HepG2 (cell line): ENCODE results near the gene RAC2. TPM values are rescaled to one million over a fixed set of nuclear protein-coding genes. Genes with fewer than 3 reads are reported as not detected.
A peak's percentile ranks its signal among the peaks of the same experiment; 100 is the strongest.

Source experiments
- ARNTL ChIP-seq: sonication (generic); formaldehyde crosslinking; IDR thresholded peaks from 2 replicates; pipeline ENCODE4 v1.4.0; 2020; ENCODE audit warnings: mild to moderate bottlenecking, missing genetic modification reagents
- BHLHE40 ChIP-seq: IDR thresholded peaks from 2 replicates; pipeline ENCODE4 v1.6.1; 2011; ENCODE audit warnings: low read length, improper control_type of control experiment
- LCORL ChIP-seq, 2 experiments: fragments of 450-650 bp in 1 of 2; sonication (generic) in 1 of 2; formaldehyde crosslinking in 1 of 2; IDR thresholded peaks; 2 replicates each; pipeline versions ENCODE4 v1.5.0 to v1.6.1; 2017 to 2020; ENCODE audit warnings: antibody characterized with exemption in 1 of 2, missing genetic modification reagents in 1 of 2
- PPARG ChIP-seq: conservative IDR thresholded peaks from 2 replicates; pipeline ENCODE4 v1.6.1; 2016; ENCODE audit warnings: missing biosample characterization, missing genetic modification reagents
- RFX1 ChIP-seq: fragments of 450-650 bp; IDR thresholded peaks from 2 replicates; pipeline ENCODE4 v1.6.1; 2017
- RFXANK ChIP-seq: IDR thresholded peaks from 2 replicates; pipeline ENCODE4 v1.6.1; 2016
- RXRB ChIP-seq: IDR thresholded peaks from 2 replicates; pipeline ENCODE4 v1.6.1; 2016; ENCODE audit warnings: borderline replicate concordance, missing genetic modification reagents, missing compliant biosample characterization
- TMF1 ChIP-seq: sonication (generic); formaldehyde crosslinking; IDR thresholded peaks from 2 replicates; pipeline ENCODE4 v1.8.1; 2022; ENCODE audit warnings: low read depth, missing genetic modification reagents
- XBP1 ChIP-seq: sonication (generic); formaldehyde crosslinking; IDR thresholded peaks from 2 replicates; pipeline ENCODE4 v1.5.0; 2020; ENCODE audit warnings: missing genetic modification reagents
- ZNF234 ChIP-seq: sonication (generic); formaldehyde crosslinking; conservative IDR thresholded peaks from 2 replicates; pipeline ENCODE4 v1.5.1; 2020; ENCODE audit warnings: mild to moderate bottlenecking, missing genetic modification reagents
- ZNF724P ChIP-seq: sonication (generic); formaldehyde crosslinking; IDR thresholded peaks from 2 replicates; pipeline ENCODE4 v1.8.0; 2022; ENCODE audit warnings: missing genetic modification reagents, borderline replicate concordance
- ZNF75D ChIP-seq: sonication (generic); formaldehyde crosslinking; IDR thresholded peaks from 2 replicates; pipeline ENCODE4 v1.8.1; 2023; ENCODE audit warnings: missing genetic modification reagents, mild to moderate bottlenecking, borderline replicate concordance
- polyA plus RNA-seq, 8 experiments: library from polyadenylated mRNA; depleted of rRNA in 3 of 8; stranded (reverse) in 7 of 8; unstranded in 1 of 8; fragments of >200 nt; fragmentation: Illumina TruSeq in 4 of 8; extraction: Trizol in 4 of 8; gene quantifications; 2 replicates each; pipeline versions ENCODE4 v1.2.1 to v1.2.3, GENCODE V29; 2011 to 2016; ENCODE audit warnings: low read depth in 4 of 8, missing spikeins in 1 of 8, mixed read lengths in 1 of 8; ENCODE audit not compliant: insufficient read depth in 1 of 8
- total RNA-seq, 5 experiments: library from RNA; depleted of rRNA; stranded (reverse); fragments of >200 nt; fragmentation: Illumina TruSeq; extraction: Trizol; gene quantifications; 2 replicates each; pipeline ENCODE4 v1.2.3, GENCODE V29; 2016; ENCODE audit warnings: low read depth in 1 of 5
- TF ChIP-seq, protein P1 (sequence below): sonication (generic); formaldehyde crosslinking; IDR thresholded peaks from 2 replicates; pipeline ENCODE4 v1.5.1; 2020; ENCODE audit warnings: missing genetic modification reagents, mild to moderate bottlenecking, borderline replicate concordance
- TF ChIP-seq, protein P2 (sequence below): IDR thresholded peaks from 2 replicates; pipeline ENCODE4 v1.6.1; 2012; ENCODE audit warnings: inconsistent platforms
- TF ChIP-seq, protein P3 (sequence below): sonication (generic); formaldehyde crosslinking; conservative IDR thresholded peaks from 2 replicates; pipeline ENCODE4 v1.8.1; 2023; ENCODE audit warnings: missing genetic modification reagents
- TF ChIP-seq, protein P4 (sequence below): sonication (generic); formaldehyde crosslinking; IDR thresholded peaks from 2 replicates; pipeline ENCODE4 v1.4.0; 2020; ENCODE audit warnings: mild to moderate bottlenecking, missing genetic modification reagents
- TF ChIP-seq, protein P5 (sequence below): fragments of 450-650 bp; IDR thresholded peaks from 2 replicates; pipeline ENCODE4 v1.6.1; 2017; ENCODE audit warnings: mild to moderate bottlenecking
- TF ChIP-seq, protein P6 (sequence below), 2 experiments: sonication (generic) in 1 of 2; formaldehyde crosslinking in 1 of 2; IDR thresholded peaks; 2 replicates each; pipeline versions ENCODE4 v1.4.0 to v1.6.1; 2018 to 2020; ENCODE audit warnings: missing genetic modification reagents in 2 of 2, borderline replicate concordance in 1 of 2, low read depth in 1 of 2, mild to moderate bottlenecking in 1 of 2, missing biosample characterization in 1 of 2

RAC2 gene
- total and polyA plus RNA-seq, 2 of the 13 experiments (the other 11 are each of a cell fraction or from before 2014, with no cell fraction given): 0.73 TPM; not detected in 1

DNA sequence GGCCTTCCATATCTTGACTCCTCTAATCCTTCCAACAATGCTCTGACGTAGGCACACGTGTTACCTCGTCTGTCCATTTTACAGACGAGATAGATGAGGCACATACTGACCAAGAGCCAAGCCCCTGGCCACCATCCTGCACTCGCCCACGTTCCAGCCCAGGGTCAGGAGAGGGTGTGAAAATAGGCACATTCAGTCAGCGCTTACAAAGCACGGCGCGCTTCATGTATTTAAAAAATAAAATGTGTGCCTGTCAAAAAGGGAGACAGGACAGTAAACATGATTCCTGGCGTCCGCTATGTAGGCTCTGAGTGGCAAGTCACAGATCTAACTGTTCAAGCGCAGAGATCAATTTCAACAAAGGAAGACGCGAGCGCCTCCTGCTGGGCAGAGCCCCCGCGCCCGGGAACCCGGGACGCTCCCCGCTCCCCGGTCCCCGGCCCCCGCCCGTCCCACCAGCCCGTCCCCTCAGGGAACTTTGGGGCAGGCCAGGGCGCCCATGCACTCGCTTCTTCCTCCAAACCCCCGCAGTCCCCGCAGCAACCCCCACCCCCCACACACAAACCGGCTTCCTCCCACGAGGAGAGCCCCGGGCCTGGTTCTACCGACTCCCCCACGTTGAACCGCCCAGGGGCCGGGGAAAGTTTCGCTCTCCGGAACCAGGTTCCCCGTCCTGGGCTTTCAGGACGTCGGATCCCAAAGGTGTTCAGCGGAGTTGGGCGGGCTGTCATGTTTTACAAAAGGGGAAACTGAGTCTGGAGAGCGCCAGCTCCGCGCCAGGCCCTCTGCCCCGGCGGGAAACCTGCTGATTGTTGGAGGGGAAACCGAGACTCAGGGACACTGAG is 45.6 kb downstream of the RAC2 start (continued):
- TF ChIP-seq, protein P1, sequence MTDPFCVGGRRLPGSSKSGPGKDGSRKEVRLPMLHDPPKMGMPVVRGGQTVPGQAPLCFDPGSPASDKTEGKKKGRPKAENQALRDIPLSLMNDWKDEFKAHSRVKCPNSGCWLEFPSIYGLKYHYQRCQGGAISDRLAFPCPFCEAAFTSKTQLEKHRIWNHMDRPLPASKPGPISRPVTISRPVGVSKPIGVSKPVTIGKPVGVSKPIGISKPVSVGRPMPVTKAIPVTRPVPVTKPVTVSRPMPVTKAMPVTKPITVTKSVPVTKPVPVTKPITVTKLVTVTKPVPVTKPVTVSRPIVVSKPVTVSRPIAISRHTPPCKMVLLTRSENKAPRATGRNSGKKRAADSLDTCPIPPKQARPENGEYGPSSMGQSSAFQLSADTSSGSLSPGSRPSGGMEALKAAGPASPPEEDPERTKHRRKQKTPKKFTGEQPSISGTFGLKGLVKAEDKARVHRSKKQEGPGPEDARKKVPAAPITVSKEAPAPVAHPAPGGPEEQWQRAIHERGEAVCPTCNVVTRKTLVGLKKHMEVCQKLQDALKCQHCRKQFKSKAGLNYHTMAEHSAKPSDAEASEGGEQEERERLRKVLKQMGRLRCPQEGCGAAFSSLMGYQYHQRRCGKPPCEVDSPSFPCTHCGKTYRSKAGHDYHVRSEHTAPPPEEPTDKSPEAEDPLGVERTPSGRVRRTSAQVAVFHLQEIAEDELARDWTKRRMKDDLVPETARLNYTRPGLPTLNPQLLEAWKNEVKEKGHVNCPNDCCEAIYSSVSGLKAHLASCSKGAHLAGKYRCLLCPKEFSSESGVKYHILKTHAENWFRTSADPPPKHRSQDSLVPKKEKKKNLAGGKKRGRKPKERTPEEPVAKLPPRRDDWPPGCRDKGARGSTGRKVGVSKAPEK (CRISPR knock-in tag): no peak
- TF ChIP-seq, protein P2, sequence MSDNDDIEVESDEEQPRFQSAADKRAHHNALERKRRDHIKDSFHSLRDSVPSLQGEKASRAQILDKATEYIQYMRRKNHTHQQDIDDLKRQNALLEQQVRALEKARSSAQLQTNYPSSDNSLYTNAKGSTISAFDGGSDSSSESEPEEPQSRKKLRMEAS: peak; percentile 47; the same call in 1 of the 2 replicates
- TF ChIP-seq RXRB (CRISPR knock-in tag) (0 out of 2 replicates have a peak, but pooled peaks have one; percentile 16), PPARG (no peak), RFXANK (CRISPR knock-in tag) (no peak), XBP1 (CRISPR knock-in tag) (0 out of 2 replicates have a peak, but pooled peaks have one; percentile 14), LCORL (IDR thresholded peaks at IDR 0.05) (no peak), LCORL (CRISPR knock-in tag; IDR thresholded peaks at IDR 0.05) (peak; percentile 28; the same call in 1 of the 2 replicates), ZNF234 (CRISPR knock-in tag) (0 out of 2 replicates have a peak, but pooled peaks have one; percentile 12), TMF1 (CRISPR knock-in tag) (peak; percentile 39; the same call in 1 of the 2 replicates), ZNF724P (0 out of 2 replicates have a peak, but pooled peaks have one; percentile 44), ARNTL (CRISPR knock-in tag) (peak; percentile 37; the same call in 1 of the 2 replicates), ZNF75D (CRISPR knock-in tag) (no peak), RFX1 (no peak), BHLHE40 (no peak; the same call in 1 of the 2 replicates)
- TF ChIP-seq, protein P3, sequence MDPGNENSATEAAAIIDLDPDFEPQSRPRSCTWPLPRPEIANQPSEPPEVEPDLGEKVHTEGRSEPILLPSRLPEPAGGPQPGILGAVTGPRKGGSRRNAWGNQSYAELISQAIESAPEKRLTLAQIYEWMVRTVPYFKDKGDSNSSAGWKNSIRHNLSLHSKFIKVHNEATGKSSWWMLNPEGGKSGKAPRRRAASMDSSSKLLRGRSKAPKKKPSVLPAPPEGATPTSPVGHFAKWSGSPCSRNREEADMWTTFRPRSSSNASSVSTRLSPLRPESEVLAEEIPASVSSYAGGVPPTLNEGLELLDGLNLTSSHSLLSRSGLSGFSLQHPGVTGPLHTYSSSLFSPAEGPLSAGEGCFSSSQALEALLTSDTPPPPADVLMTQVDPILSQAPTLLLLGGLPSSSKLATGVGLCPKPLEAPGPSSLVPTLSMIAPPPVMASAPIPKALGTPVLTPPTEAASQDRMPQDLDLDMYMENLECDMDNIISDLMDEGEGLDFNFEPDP: no peak
- TF ChIP-seq, protein P4, sequence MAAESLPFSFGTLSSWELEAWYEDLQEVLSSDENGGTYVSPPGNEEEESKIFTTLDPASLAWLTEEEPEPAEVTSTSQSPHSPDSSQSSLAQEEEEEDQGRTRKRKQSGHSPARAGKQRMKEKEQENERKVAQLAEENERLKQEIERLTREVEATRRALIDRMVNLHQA (CRISPR knock-in tag): no peak
- TF ChIP-seq, protein P5, sequence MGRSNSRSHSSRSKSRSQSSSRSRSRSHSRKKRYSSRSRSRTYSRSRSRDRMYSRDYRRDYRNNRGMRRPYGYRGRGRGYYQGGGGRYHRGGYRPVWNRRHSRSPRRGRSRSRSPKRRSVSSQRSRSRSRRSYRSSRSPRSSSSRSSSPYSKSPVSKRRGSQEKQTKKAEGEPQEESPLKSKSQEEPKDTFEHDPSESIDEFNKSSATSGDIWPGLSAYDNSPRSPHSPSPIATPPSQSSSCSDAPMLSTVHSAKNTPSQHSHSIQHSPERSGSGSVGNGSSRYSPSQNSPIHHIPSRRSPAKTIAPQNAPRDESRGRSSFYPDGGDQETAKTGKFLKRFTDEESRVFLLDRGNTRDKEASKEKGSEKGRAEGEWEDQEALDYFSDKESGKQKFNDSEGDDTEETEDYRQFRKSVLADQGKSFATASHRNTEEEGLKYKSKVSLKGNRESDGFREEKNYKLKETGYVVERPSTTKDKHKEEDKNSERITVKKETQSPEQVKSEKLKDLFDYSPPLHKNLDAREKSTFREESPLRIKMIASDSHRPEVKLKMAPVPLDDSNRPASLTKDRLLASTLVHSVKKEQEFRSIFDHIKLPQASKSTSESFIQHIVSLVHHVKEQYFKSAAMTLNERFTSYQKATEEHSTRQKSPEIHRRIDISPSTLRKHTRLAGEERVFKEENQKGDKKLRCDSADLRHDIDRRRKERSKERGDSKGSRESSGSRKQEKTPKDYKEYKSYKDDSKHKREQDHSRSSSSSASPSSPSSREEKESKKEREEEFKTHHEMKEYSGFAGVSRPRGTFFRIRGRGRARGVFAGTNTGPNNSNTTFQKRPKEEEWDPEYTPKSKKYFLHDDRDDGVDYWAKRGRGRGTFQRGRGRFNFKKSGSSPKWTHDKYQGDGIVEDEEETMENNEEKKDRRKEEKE: no peak
- TF ChIP-seq, protein P6, sequence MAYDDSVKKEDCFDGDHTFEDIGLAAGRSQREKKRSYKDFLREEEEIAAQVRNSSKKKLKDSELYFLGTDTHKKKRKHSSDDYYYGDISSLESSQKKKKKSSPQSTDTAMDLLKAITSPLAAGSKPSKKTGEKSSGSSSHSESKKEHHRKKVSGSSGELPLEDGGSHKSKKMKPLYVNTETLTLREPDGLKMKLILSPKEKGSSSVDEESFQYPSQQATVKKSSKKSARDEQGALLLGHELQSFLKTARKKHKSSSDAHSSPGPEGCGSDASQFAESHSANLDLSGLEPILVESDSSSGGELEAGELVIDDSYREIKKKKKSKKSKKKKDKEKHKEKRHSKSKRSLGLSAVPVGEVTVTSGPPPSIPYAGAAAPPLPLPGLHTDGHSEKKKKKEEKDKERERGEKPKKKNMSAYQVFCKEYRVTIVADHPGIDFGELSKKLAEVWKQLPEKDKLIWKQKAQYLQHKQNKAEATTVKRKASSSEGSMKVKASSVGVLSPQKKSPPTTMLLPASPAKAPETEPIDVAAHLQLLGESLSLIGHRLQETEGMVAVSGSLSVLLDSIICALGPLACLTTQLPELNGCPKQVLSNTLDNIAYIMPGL (CRISPR knock-in tag; IDR thresholded peaks at IDR 0.05; ENCODE audit: borderline replicate concordance in 1 of 2, low read depth in 1 of 2): 0 out of 4 replicates have a peak, but pooled peaks of 1 of the 2 experiments have one; percentile 33
